Fibroblast of villous mesenchyme (primary cell): Measurements from ENCODE around the gene DTNB. TPM values are rescaled to one million over a fixed set of nuclear protein-coding genes. Genes with fewer than 3 reads are reported as not detected.

Source experiments
- DNase-seq: peaks from one replicate; pipeline ENCODE4 v3.0.0-alpha.2; 2010; ENCODE audit warnings: low read depth
- H3K4me3 ChIP-seq: 2 replicates; pipeline ENCODE4 v1.5.1; 2011; ENCODE audit warnings: low read depth, mild to moderate bottlenecking, low read length
- total RNA-seq: library from RNA; depleted of rRNA; stranded (reverse); fragments of >200 nt; gene quantifications from 2 replicates; pipeline ENCODE4 v1.2.3, GENCODE V29; 2012
- TF ChIP-seq, protein P1 (sequence below): IDR thresholded peaks from 2 replicates; pipeline ENCODE4 v1.5.1; 2012; ENCODE audit warnings: low read depth, mild to moderate bottlenecking, low read length; ENCODE audit not compliant: insufficient read depth

Gene DTNB
- total RNA-seq, 1 donor = 5.2 TPM

- DNase-seq = no peak
- no peak overlapping the region for H3K4me3 ChIP-seq
- TF ChIP-seq, protein P1, sequence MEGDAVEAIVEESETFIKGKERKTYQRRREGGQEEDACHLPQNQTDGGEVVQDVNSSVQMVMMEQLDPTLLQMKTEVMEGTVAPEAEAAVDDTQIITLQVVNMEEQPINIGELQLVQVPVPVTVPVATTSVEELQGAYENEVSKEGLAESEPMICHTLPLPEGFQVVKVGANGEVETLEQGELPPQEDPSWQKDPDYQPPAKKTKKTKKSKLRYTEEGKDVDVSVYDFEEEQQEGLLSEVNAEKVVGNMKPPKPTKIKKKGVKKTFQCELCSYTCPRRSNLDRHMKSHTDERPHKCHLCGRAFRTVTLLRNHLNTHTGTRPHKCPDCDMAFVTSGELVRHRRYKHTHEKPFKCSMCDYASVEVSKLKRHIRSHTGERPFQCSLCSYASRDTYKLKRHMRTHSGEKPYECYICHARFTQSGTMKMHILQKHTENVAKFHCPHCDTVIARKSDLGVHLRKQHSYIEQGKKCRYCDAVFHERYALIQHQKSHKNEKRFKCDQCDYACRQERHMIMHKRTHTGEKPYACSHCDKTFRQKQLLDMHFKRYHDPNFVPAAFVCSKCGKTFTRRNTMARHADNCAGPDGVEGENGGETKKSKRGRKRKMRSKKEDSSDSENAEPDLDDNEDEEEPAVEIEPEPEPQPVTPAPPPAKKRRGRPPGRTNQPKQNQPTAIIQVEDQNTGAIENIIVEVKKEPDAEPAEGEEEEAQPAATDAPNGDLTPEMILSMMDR = no peak
Observed at GRCh38 chr2:25651782-25652455, 21.5 kb downstream of the DTNB start.

GRCh38 chr2:25651066-25651465 lies 22.3 kb downstream of the DTNB start:
- H3K4me3 ChIP-seq = no peak overlapping the region
- DNase-seq = peak; percentile 64
- TF ChIP-seq, protein P1 = no peak

- DNase-seq = no peak
- no peak overlapping the region for H3K4me3 ChIP-seq
- TF ChIP-seq, protein P1 = no peak
Observed at GRCh38 chr2:25650256-25650655, 23.1 kb downstream of the DTNB start.

DNA sequence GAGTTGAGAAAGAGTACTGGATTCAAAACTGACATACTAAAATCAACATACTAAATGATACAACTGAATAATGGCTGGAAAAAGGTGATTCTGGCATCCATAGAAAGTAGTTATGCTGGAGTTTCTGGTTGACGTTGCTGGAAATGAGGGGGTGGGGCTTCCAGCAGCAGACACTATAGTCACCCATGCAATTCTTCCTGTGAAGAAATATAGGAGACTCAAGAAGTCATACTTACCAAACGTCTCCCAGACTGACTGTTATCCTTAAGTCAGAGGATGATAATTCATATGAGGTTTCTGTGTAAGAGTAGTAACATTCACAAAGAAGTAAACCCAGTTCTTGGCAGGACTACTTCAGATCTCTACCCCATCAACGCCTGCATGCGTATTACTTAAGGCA lies 23.6 kb downstream of the DTNB start:
- H3K4me3 ChIP-seq = no peak overlapping the region
- TF ChIP-seq, protein P1 = no peak
- DNase-seq = no peak

- H3K4me3 ChIP-seq = no peak overlapping the region
- TF ChIP-seq, protein P1 = no peak
Observed at GRCh38 chr2:25642298-25642697, 31.1 kb downstream of the DTNB start.

DNA sequence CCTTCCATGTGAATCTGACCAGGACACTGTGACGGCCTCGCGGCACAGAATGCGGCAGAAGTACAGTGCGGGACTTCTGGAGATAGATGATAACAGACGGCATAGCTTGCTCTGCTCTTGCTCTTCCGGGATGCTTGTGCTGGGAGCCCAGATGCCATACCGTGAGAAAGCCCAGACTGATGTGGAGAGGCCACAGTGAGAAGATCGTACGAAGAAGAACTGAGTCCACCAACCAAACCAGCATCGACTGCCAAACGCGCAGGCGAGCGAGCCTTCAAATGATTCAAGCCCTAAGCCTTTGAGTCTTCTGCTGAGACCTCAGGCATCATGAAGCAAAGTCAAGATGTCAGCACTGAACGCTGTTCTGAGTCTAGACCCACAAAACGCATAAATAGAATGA lies 33.7 kb downstream of the DTNB start:
- DNase-seq = no peak
- TF ChIP-seq, protein P1 = no peak
- no peak overlapping the region for H3K4me3 ChIP-seq

More at GRCh38 chr2:25642298-25642697, 31.1 kb downstream of the DTNB start:
- DNase-seq = no peak

DNA sequence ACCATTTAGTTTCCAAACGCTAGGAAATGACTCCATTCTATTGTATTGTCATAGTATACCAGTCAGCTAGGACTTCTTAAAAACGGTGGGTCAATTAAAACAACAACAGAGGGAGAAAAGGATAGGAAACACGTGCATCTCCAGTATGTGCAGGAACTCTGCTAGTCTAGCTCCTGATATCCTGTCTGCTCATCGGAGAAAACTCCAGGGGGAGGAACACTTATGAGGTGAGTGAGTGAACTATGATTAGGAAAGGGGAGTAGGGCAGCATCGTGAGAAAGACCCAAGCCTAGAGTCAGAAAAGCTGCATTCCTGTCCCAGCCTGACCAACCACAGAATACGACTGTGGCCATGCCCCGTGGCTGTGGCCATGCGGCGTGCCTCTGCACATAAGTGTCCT lies 34.2 kb downstream of the DTNB start:
- H3K4me3 ChIP-seq = no peak overlapping the region
- DNase-seq = no peak
- TF ChIP-seq, protein P1 = no peak
